Measurements from ENCODE around the gene AGAP5. TPM values are rescaled to one million over a fixed set of nuclear protein-coding genes. Genes with fewer than 3 reads are reported as not detected.

Gene AGAP5
- total and polyA plus RNA-seq, 9 of the 15 experiments (the other 6 are each of a cell fraction or from before 2014, with no cell fraction given) = 0.32 to 7.5 (median 5.3) TPM

- Histone ChIP-seq H3K27ac (ENCODE audit: extremely low read depth, low read depth, low read length) (no peak overlapping the region; the same call in 2 of the 3 replicates), H3K9me3 (replicated peaks; ENCODE audit: control insufficient read depth, insufficient read depth, low read depth, low read length) (no peaks in the 10 kb centered on the region), H3K9ac (ENCODE audit: insufficient read depth in 1 of 2, low read depth in 2 of 2, low read length in 2 of 2) (no peak overlapping the region; a peak in 1 of 4 replicates), H3K36me3 (ENCODE audit: control insufficient read depth, insufficient read depth, low read length) (peaks cover 45% of the 10 kb centered on the region; the same call in 2 of the 3 replicates), H2AFZ (ENCODE audit: low read depth, low read length) (no peak overlapping the region), H3K79me2 (ENCODE audit: control insufficient read depth, insufficient read depth, low read length) (peaks cover 40% of the 10 kb centered on the region), H3K9me1 (ENCODE audit: control insufficient read depth, insufficient read depth, low read length) (no peaks in the 10 kb centered on the region), H3K4me3 (no peak overlapping the region), H4K20me1 (replicated peaks; ENCODE audit: control insufficient read depth, insufficient read depth, low read length) (no peaks in the 10 kb centered on the region), H3K4me2 (ENCODE audit: insufficient read depth, low read length) (no peak overlapping the region), H3K4me1 (replicated peaks in 1 of 2; ENCODE audit: control insufficient read depth in 2 of 2, insufficient read depth in 2 of 2, low read length in 2 of 2) (peaks cover 0 to 22% of the 10 kb centered on the region in 2 experiments; a peak in 3 of 5 replicates), H3K27me3 (ENCODE audit: control insufficient read depth in 2 of 2, insufficient read depth in 2 of 2, low read length in 2 of 2) (no peaks in the 10 kb centered on the region)
- whole genome bisulfite sequencing (ENCODE audit: insufficient coverage, low coverage, missing lambda C conversion rate) = 98% methylated on average over 20 of the region's 20 CpGs
- BruUV-seq (replicated peaks) = no TSS peak
- ATAC-seq = no peak
- ChIA-PET CTCF (ENCODE audit: low intra/inter-chr PET ratio) (no interaction called here), POLR2A (interaction anchor here (0.7 to 7.0 kb wide), 2 partner anchors 10 to 195 kb away, joined by 3 to 118 read pairs; partner anchors contain the start of gene SEC24C)
- in situ Hi-C loops (cut with MboI) = no loop called here
- intact Hi-C loops (cut with micrococcal nuclease) = no loop called here
- no peak for FAIRE-seq
- TF ChIP-seq ATF3 (IDR thresholded peaks at IDR 0.05) = no peak
- no peak for TF ChIP-seq ATF3 (CRISPR knock-in tag; conservative IDR thresholded peaks at IDR 0.05)
- no peak for TF ChIP-seq ELF2 (CRISPR knock-in tag; IDR thresholded peaks at IDR 0.05)
- 0 out of 2 replicates have a peak, but pooled peaks have one; percentile 19 for TF ChIP-seq USF1 (CRISPR knock-in tag; IDR thresholded peaks at IDR 0.05)
- TF ChIP-seq POLR2AphosphoS5 (IDR thresholded peaks at IDR 0.05; ENCODE audit: control insufficient read depth, insufficient read depth, low read depth, low read length) = no peak
- DNase-seq (ENCODE audit: extremely low read depth in 1 of 4, low spot score in 3 of 4) = no peak
Measured at GRCh38 chr10:73732426-73732825, 34.5 kb upstream of the AGAP5 start.
